H1 (cell line): ENCODE measurements around the gene NOP16. TPM values are rescaled to one million over a fixed set of nuclear protein-coding genes. Genes with fewer than 3 reads are reported as not detected.

Experiments
- CTCF ChIA-PET: fragments of 300-600 bp; sonication (Branson Sonifier 250); formaldehyde crosslinking; loops from one replicate; lab custom pipeline; 2021; ENCODE audit not compliant: partially characterized antibody; lab: Charles Lee
- POLR2A ChIA-PET: fragments of 300-600 bp; sonication (Branson Sonifier 250); formaldehyde crosslinking; loops from one replicate; lab custom pipeline; 2021; ENCODE audit warnings: inconsistent platforms; ENCODE audit not compliant: partially characterized antibody; lab: Charles Lee
- DNase-seq, 2 experiments: peaks; one replicate each; pipeline versions ENCODE4 v3.0.0 to v3.0.0-alpha.2; 2010 to 2022; ENCODE audit warnings: low spot score in 2 of 2, low read depth in 1 of 2, mixed read lengths in 1 of 2
- FAIRE-seq: peaks from 2 replicates; lab custom pipeline; 2011; peaks lifted over from hg19 to GRCh38; lab: Jason Lieb, UNC
- H2AFZ ChIP-seq: 2 replicates; pipeline ENCODE4 v1.8.1; 2012; ENCODE audit warnings: low read length, inconsistent platforms
- H2AK5ac ChIP-seq: 2 replicates; pipeline ENCODE4 v1.6.1; 2013; ENCODE audit warnings: low read depth, low read length
- H2BK120ac ChIP-seq: replicated peaks from 2 replicates; pipeline ENCODE3; 2013; ENCODE audit warnings: low read depth, low read length, inconsistent platforms
- H2BK12ac ChIP-seq: 2 replicates; pipeline ENCODE4 v1.6.1; 2013; ENCODE audit warnings: low read depth, low read length
- H2BK15ac ChIP-seq: 2 replicates; pipeline ENCODE4 v1.6.1; 2013; ENCODE audit warnings: low read length
- H2BK20ac ChIP-seq: 2 replicates; pipeline ENCODE4 v1.6.1; 2013; ENCODE audit warnings: low read length
- H2BK5ac ChIP-seq: 2 replicates; pipeline ENCODE4 v1.6.1; 2013; ENCODE audit warnings: low read depth, low read length
- H3K14ac ChIP-seq: 2 replicates; pipeline ENCODE4 v1.6.1; 2013; ENCODE audit warnings: inconsistent platforms; ENCODE audit not compliant: insufficient read length
- H3K18ac ChIP-seq: 2 replicates; pipeline ENCODE4 v1.6.1; 2013; ENCODE audit warnings: low read length; ENCODE audit errors: extremely low read depth
- H3K23ac ChIP-seq: 2 replicates; pipeline ENCODE4 v1.6.1; 2013; ENCODE audit warnings: inconsistent platforms; ENCODE audit not compliant: insufficient read length
- H3K23me2 ChIP-seq: 2 replicates; pipeline ENCODE4 v1.6.1; 2013; ENCODE audit warnings: low read depth, low read length
- H3K27ac ChIP-seq: 2 replicates; pipeline ENCODE4 v1.6.1; 2011; ENCODE audit warnings: low read depth, low read length, inconsistent platforms
- H3K27me3 ChIP-seq, 4 experiments: replicated peaks in 1 of 4; 1 replicate in 1 of 4; 2 replicates in 3 of 4; pipeline versions ENCODE4 v1.6.1 to v1.8.1; 2011 to 2013; ENCODE audit warnings: low read length in 3 of 4, mild to moderate bottlenecking in 3 of 4, inconsistent platforms in 2 of 4, mixed read lengths in 2 of 4, moderate library complexity in 1 of 4; ENCODE audit not compliant: control insufficient read depth in 3 of 4, insufficient read depth in 3 of 4; ENCODE audit errors: extremely low read depth in 1 of 4
- H3K36me3 ChIP-seq, 4 experiments: 2 replicates each; pipeline versions ENCODE4 v1.6.1 to v1.8.1; 2011 to 2013; ENCODE audit warnings: mild to moderate bottlenecking in 4 of 4, low read length in 3 of 4, moderate library complexity in 2 of 4, control low read depth in 1 of 4, inconsistent platforms in 1 of 4; ENCODE audit not compliant: insufficient read depth in 4 of 4, control insufficient read depth in 2 of 4
- H3K4ac ChIP-seq: replicated peaks from 2 replicates; pipeline ENCODE3; 2013; ENCODE audit warnings: low read length, low read depth, mixed read lengths, inconsistent platforms; ENCODE audit not compliant: insufficient read length
- H3K4me1 ChIP-seq, 4 experiments: replicated peaks in 1 of 4; 1 replicate in 1 of 4; 2 replicates in 3 of 4; pipeline versions ENCODE4 v1.6.1 to v1.8.1; 2011 to 2013; ENCODE audit warnings: low read length in 3 of 4, inconsistent platforms in 2 of 4, mixed read lengths in 1 of 4; ENCODE audit not compliant: insufficient read depth in 4 of 4, control insufficient read depth in 3 of 4
- H3K4me2 ChIP-seq, 2 experiments: 2 replicates each; pipeline versions ENCODE4 v1.6.1 to v1.8.1; 2011 to 2013; ENCODE audit warnings: low read depth in 2 of 2, low read length in 2 of 2, control low read depth in 1 of 2, inconsistent platforms in 1 of 2, mild to moderate bottlenecking in 1 of 2; ENCODE audit not compliant: insufficient read depth in 1 of 2
- H3K4me3 ChIP-seq, 4 experiments: fragments of 200-600, 300-600 bp in 1 of 4; sonication (generic), shearing (Covaris generic), sonication (Bioruptor Twin) in 1 of 4; 2 replicates each; pipeline versions ENCODE4 v1.5.1 to v1.8.1; 2011 to 2016; ENCODE audit warnings: low read length in 4 of 4, low read depth in 3 of 4, control low read depth in 2 of 4, inconsistent platforms in 2 of 4, mild to moderate bottlenecking in 2 of 4, mixed read lengths in 1 of 4, moderate library complexity in 1 of 4; ENCODE audit not compliant: insufficient read depth in 2 of 4; ENCODE audit errors: extremely low read depth in 1 of 4
- H3K56ac ChIP-seq: replicated peaks from 2 replicates; pipeline ENCODE3; 2013; ENCODE audit warnings: low read depth, mild to moderate bottlenecking, mixed read lengths, low read length, inconsistent platforms; ENCODE audit not compliant: insufficient read length
- H3K79me1 ChIP-seq: 2 replicates; pipeline ENCODE4 v1.6.1; 2013; ENCODE audit warnings: low read depth, low read length, control low read depth
- H3K79me2 ChIP-seq, 2 experiments: 2 replicates each; pipeline versions ENCODE4 v1.6.1 to v1.8.1; 2012 to 2013; ENCODE audit warnings: low read length in 2 of 2, mild to moderate bottlenecking in 2 of 2, inconsistent platforms in 1 of 2; ENCODE audit not compliant: insufficient read depth in 2 of 2, control insufficient read depth in 1 of 2
- H3K9ac ChIP-seq, 4 experiments: replicated peaks in 1 of 4; 1 replicate in 1 of 4; 2 replicates in 3 of 4; pipeline versions ENCODE4 v1.6.1 to v1.8.1; 2011 to 2013; ENCODE audit warnings: low read depth in 3 of 4, low read length in 3 of 4, control low read depth in 2 of 4, mild to moderate bottlenecking in 2 of 4, moderate library complexity in 2 of 4, inconsistent platforms in 1 of 4; ENCODE audit errors: extremely low read depth in 1 of 4
- H3K9me3 ChIP-seq, 2 experiments: 2 replicates each; pipeline versions ENCODE4 v1.6.1 to v1.8.1; 2012 to 2013; ENCODE audit warnings: mild to moderate bottlenecking in 2 of 2, moderate library complexity in 2 of 2, control low read depth in 1 of 2, inconsistent platforms in 1 of 2, low read depth in 1 of 2, low read length in 1 of 2, mixed read lengths in 1 of 2; ENCODE audit not compliant: insufficient read depth in 2 of 2
- H4K20me1 ChIP-seq, 2 experiments: replicated peaks in 1 of 2; 2 replicates each; pipeline versions ENCODE3 to v1.8.1; 2011 to 2013; ENCODE audit warnings: inconsistent platforms in 2 of 2, low read length in 2 of 2, mild to moderate bottlenecking in 1 of 2; ENCODE audit not compliant: insufficient read depth in 2 of 2, control insufficient read depth in 1 of 2
- H4K5ac ChIP-seq: 2 replicates; pipeline ENCODE4 v1.6.1; 2013; ENCODE audit warnings: low read length, low read depth, mixed read lengths, inconsistent platforms; ENCODE audit not compliant: insufficient read length
- H4K8ac ChIP-seq: 2 replicates; pipeline ENCODE4 v1.8.0; 2013; ENCODE audit warnings: mild to moderate bottlenecking, moderate library complexity, low read length, inconsistent platforms; ENCODE audit not compliant: insufficient read depth; ENCODE audit errors: extremely low read depth
- H4K91ac ChIP-seq: replicated peaks from 2 replicates; pipeline ENCODE3; 2013; ENCODE audit warnings: low read length, mixed read lengths, inconsistent platforms; ENCODE audit not compliant: insufficient read length
- FOSL1 ChIP-seq: IDR thresholded peaks from 2 replicates; pipeline ENCODE4 v1.6.1; 2011; ENCODE audit warnings: mild to moderate bottlenecking, low read depth, low read length, moderate library complexity; ENCODE audit not compliant: insufficient read depth
- GABPA ChIP-seq: IDR thresholded peaks from 2 replicates; pipeline ENCODE4 v1.6.1; 2011; ENCODE audit warnings: mild to moderate bottlenecking, low read length, moderate library complexity, borderline replicate concordance; ENCODE audit not compliant: insufficient read depth
- KDM4A ChIP-seq: IDR thresholded peaks from one replicate; pipeline ENCODE4 v1.7.1; 2012; ENCODE audit warnings: low read depth, mild to moderate bottlenecking, moderate library complexity, low read length, inconsistent platforms; ENCODE audit not compliant: severe bottlenecking
- PHF8 ChIP-seq: fragments of 200-600 bp; sonication (generic); conservative IDR thresholded peaks from 2 replicates; pipeline ENCODE4 v1.7.1; 2012; ENCODE audit warnings: low read depth, mild to moderate bottlenecking, inconsistent platforms, low read length, moderate library complexity
- RAD21 ChIP-seq, 2 experiments: IDR thresholded peaks in 1 of 2; conservative IDR thresholded peaks in 1 of 2; 2 replicates each; pipeline ENCODE4 v1.6.1; 2011; ENCODE audit warnings: low read depth in 2 of 2, low read length in 2 of 2, improper control_type of control experiment in 1 of 2, inconsistent platforms in 1 of 2, mild to moderate bottlenecking in 1 of 2, moderate library complexity in 1 of 2
- RFX5 ChIP-seq: IDR thresholded peaks from 2 replicates; pipeline ENCODE4 v1.6.1; 2011; ENCODE audit warnings: low read depth, low read length, improper control_type of control experiment, borderline replicate concordance
- SAP30 ChIP-seq: fragments of 300-600 bp; sonication (generic); IDR thresholded peaks from 2 replicates; pipeline ENCODE4 v1.7.1; 2012; ENCODE audit warnings: low read length, moderate library complexity, mild to moderate bottlenecking, inconsistent platforms; ENCODE audit not compliant: insufficient read depth, insufficient replicate concordance
- SP1 ChIP-seq: IDR thresholded peaks from 2 replicates; pipeline ENCODE4 v1.6.1; 2011; ENCODE audit warnings: low read depth, low read length
- SRF ChIP-seq: IDR thresholded peaks from 2 replicates; pipeline ENCODE4 v1.6.1; 2011; ENCODE audit warnings: mild to moderate bottlenecking, low read depth, low read length, moderate library complexity
- TAF7 ChIP-seq: optimal IDR thresholded peaks from 2 replicates; pipeline ENCODE3; 2011; ENCODE audit warnings: low read depth, mild to moderate bottlenecking, inconsistent platforms, low read length, moderate library complexity, borderline replicate concordance
- TEAD4 ChIP-seq: IDR thresholded peaks from 2 replicates; pipeline ENCODE4 v1.6.1; 2012; ENCODE audit warnings: low read depth, low read length, inconsistent platforms, mixed read lengths
- WGBS, 2 experiments: shearing (Covaris generic) in 1 of 2; methylation state at CpG; one replicate each; pipeline versions ENCODE4 v1.1.6 to v1.1.7; 2013 to 2015; ENCODE audit warnings: low lambda C conversion rate in 2 of 2, mixed read lengths in 2 of 2, inconsistent platforms in 1 of 2, low coverage in 1 of 2, missing lambda C conversion rate in 1 of 2; ENCODE audit not compliant: insufficient replicate concordance in 2 of 2, insufficient coverage in 1 of 2, insufficient read length in 1 of 2; ENCODE audit errors: extremely low coverage in 1 of 2, missing lambda C conversion rate in 1 of 2; 5-methylcytosine and 5-hydroxymethylcytosine counted together
- polyA plus RNA-seq, 7 experiments: library from polyadenylated mRNA; depleted of rRNA in 3 of 7; stranded (reverse) in 5 of 7; unstranded in 2 of 7; fragments of >200 nt in 5 of 7; fragments of 200-250 nt in 2 of 7; gene quantifications; 1 replicate in 5 of 7; 2 replicates in 1 of 7; 4 replicates in 1 of 7; pipeline versions ENCODE4 v1.2.1 to v1.2.3, GENCODE V29; 2011 to 2013; ENCODE audit warnings: missing spikeins in 2 of 7, mixed read lengths in 2 of 7
- total RNA-seq: library from RNA; stranded (reverse); fragmentation: NEBNext Ultra II Directional; extraction: Animal tissue kit (Norgen Biotek cat#: 25700); gene quantifications from 2 replicates; pipeline ENCODE4 v1.2.1, GENCODE V29; 2021
- TF ChIP-seq, protein P1 (sequence below): IDR thresholded peaks from 2 replicates; pipeline ENCODE4 v1.6.1; 2012; ENCODE audit warnings: low read length, inconsistent platforms

The NOP16 gene
- total and polyA plus RNA-seq, 2 of the 8 experiments (the other 6 are each of a cell fraction or from before 2014, with no cell fraction given) = 46.9 to 65.2 TPM

DNA sequence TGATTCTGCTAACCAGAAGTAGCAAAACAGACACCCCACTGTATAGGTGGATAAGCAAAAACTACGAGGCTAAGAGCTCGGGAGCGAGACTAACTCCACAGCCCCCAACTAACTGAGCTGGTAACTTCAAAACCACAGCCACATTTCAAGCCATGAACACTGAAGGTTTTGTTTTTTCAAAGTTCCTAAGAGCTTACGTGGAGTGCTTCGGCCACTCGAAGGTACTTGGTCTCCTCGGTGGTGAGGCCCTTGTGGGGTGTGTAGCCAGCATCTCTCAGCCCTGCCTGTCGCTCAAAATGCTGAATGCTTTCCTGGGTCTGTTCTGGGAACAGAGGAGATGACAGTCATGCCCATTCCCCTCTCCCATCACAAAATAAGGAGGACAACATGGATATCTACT is 38.0 kb downstream of the NOP16 start:
- H2AK5ac ChIP-seq = no peak overlapping the region
- CTCF ChIA-PET = no interaction called here
- H3K4me3 ChIP-seq = no peak overlapping the region
- no peak overlapping the region for H3K27ac ChIP-seq
- POLR2A ChIA-PET = interaction anchor here (1.3 kb wide), 1 partner anchor 11 kb away, joined by 5 read pairs; the partner anchor contains the start of gene KIAA1191
- peaks cover 7 to 19% of the 10 kb centered on the region in 2 experiments for H4K20me1 ChIP-seq
- FAIRE-seq = no peak
- peaks cover 30 to 90% (median 68%) of the 10 kb centered on the region in 4 experiments for H3K36me3 ChIP-seq
- H3K4ac ChIP-seq = no peak overlapping the region
- no peak overlapping the region for H4K5ac ChIP-seq
- H3K56ac ChIP-seq = no peak overlapping the region
- H3K9ac ChIP-seq = no peak overlapping the region
- H3K4me2 ChIP-seq = no peak overlapping the region
- no peak overlapping the region for H2BK12ac ChIP-seq
- H3K9me3 ChIP-seq = no peaks in the 10 kb centered on the region
- H3K23ac ChIP-seq = no peak overlapping the region
- DNase-seq = no peak
- no peak overlapping the region for H2BK15ac ChIP-seq
- no peak overlapping the region for H2AFZ ChIP-seq
- H4K91ac ChIP-seq = no peak overlapping the region
- no peak overlapping the region for H2BK5ac ChIP-seq
- peaks cover 4 to 34% of the 10 kb centered on the region in 2 experiments for H3K79me2 ChIP-seq
- no peak overlapping the region for H4K8ac ChIP-seq
- H2BK120ac ChIP-seq = no peak overlapping the region
- no peaks in the 10 kb centered on the region for H3K27me3 ChIP-seq
- H3K14ac ChIP-seq = no peak overlapping the region
- WGBS, 2 experiments = 96% methylated on average over 8 of the region's 8 CpGs; no CpG with 5 or more reads in 1 of the 2 experiments
- no peak overlapping the region for H2BK20ac ChIP-seq
- no peaks in the 10 kb centered on the region for H3K4me1 ChIP-seq
- peaks cover 13% of the 10 kb centered on the region for H3K79me1 ChIP-seq
- H3K23me2 ChIP-seq = no peaks in the 10 kb centered on the region
- no peak overlapping the region for H3K18ac ChIP-seq
- TF ChIP-seq SRF (no peak), PHF8 (no peak), RAD21 (IDR thresholded peaks at IDR 0.05 in 1 of 2, conservative IDR thresholded peaks at IDR 0.05 in 1 of 2; ENCODE audit: low read depth in 2 of 2, low read length in 2 of 2) (no peak), RFX5 (no peak), KDM4A (no peak), TEAD4 (no peak), TAF7 (no peak), FOSL1 (no peak), GABPA (no peak), SAP30 (no peak), SP1 (no peak)
- TF ChIP-seq, protein P1, sequence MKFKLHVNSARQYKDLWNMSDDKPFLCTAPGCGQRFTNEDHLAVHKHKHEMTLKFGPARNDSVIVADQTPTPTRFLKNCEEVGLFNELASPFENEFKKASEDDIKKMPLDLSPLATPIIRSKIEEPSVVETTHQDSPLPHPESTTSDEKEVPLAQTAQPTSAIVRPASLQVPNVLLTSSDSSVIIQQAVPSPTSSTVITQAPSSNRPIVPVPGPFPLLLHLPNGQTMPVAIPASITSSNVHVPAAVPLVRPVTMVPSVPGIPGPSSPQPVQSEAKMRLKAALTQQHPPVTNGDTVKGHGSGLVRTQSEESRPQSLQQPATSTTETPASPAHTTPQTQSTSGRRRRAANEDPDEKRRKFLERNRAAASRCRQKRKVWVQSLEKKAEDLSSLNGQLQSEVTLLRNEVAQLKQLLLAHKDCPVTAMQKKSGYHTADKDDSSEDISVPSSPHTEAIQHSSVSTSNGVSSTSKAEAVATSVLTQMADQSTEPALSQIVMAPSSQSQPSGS = no peak
